HFF-Myc (cell line): ENCODE results near the gene CACNA1C.

Experiments used
- DNase-seq: peaks from one replicate; pipeline ENCODE4 v3.0.0-alpha.2; 2011; ENCODE audit warnings: low read depth; ENCODE audit errors: extremely low read depth
- H3K4me3 ChIP-seq: replicated peaks from 2 replicates; pipeline ENCODE4 v1.5.1; 2011; ENCODE audit warnings: low read depth, mild to moderate bottlenecking, control low read depth, low read length
- CTCF ChIP-seq: IDR thresholded peaks from 2 replicates; pipeline ENCODE4 v1.5.1; 2012; ENCODE audit warnings: mild to moderate bottlenecking, low read depth, low read length, control low read depth; ENCODE audit errors: missing control alignments

Gene CACNA1C

GRCh38 chr12:2013086-2013485, 39.7 kb upstream of the CACNA1C start:
- no peak for DNase-seq
- H3K4me3 ChIP-seq = no peak overlapping the region
- no peak for TF ChIP-seq CTCF

GRCh38 chr12:2013527-2014223, 39.1 kb upstream of the CACNA1C start:
- DNase-seq = no peak
- TF ChIP-seq CTCF = no peak
- no peak overlapping the region for H3K4me3 ChIP-seq

- no peak overlapping the region for H3K4me3 ChIP-seq
- no peak for TF ChIP-seq CTCF
- DNase-seq = no peak
Observed at GRCh38 chr12:2014231-2014630, 38.6 kb upstream of the CACNA1C start.

- H3K4me3 ChIP-seq = no peak overlapping the region
- TF ChIP-seq CTCF = no peak
- DNase-seq = no peak
Observed at GRCh38 chr12:2016862-2017545, 35.8 kb upstream of the CACNA1C start.

- H3K4me3 ChIP-seq = no peak overlapping the region
- no peak for DNase-seq
- no peak for TF ChIP-seq CTCF
Observed at GRCh38 chr12:2017546-2018337, 35.0 kb upstream of the CACNA1C start.

- H3K4me3 ChIP-seq = no peak overlapping the region
- no peak for TF ChIP-seq CTCF
- no peak for DNase-seq
Observed at GRCh38 chr12:2018391-2018790, 34.4 kb upstream of the CACNA1C start.
